CD1c-positive myeloid dendritic cell (primary cell): ENCODE data around the gene ITPK1.
A peak's percentile ranks its signal among the peaks of the same experiment; 100 is the strongest.

Source experiments
- DNase-seq: peaks from one replicate; pipeline ENCODE4 v3.0.0-alpha.2; 2016; ENCODE audit errors: extremely low spot score

Gene ITPK1

GRCh38 chr14:93044556-93044955, 71.2 kb downstream of the ITPK1 start:
- peak; percentile 88 for DNase-seq

GRCh38 chr14:93044121-93044520, 71.6 kb downstream of the ITPK1 start:
- DNase-seq, result no peak

GRCh38 chr14:93042968-93043940, 72.5 kb downstream of the ITPK1 start:
- peak; percentile 79 for DNase-seq

GRCh38 chr14:93041830-93042229, 73.9 kb downstream of the ITPK1 start:
- DNase-seq, result no peak

GRCh38 chr14:93040982-93041381, 74.7 kb downstream of the ITPK1 start:
- no peak for DNase-seq

- no peak for DNase-seq
Measured at GRCh38 chr14:93040443-93040842, 75.3 kb downstream of the ITPK1 start.

- DNase-seq, result peak; percentile 44
Measured at GRCh38 chr14:93039649-93040315, 75.9 kb downstream of the ITPK1 start.

- no peak for DNase-seq
Measured at GRCh38 chr14:93037351-93037750, 78.4 kb downstream of the ITPK1 start.

GRCh38 chr14:93036652-93037345, 78.9 kb downstream of the ITPK1 start:
- peak; percentile 37 for DNase-seq

- DNase-seq, result no peak
Measured at GRCh38 chr14:93035917-93036651, 79.6 kb downstream of the ITPK1 start.

GRCh38 chr14:93035585-93035916, 80.2 kb downstream of the ITPK1 start:
- DNase-seq, result no peak

GRCh38 chr14:93034671-93034994, 81.1 kb downstream of the ITPK1 start:
- DNase-seq, result no peak

- DNase-seq, result no peak
Measured at GRCh38 chr14:93033983-93034670, 81.6 kb downstream of the ITPK1 start.

- peak; percentile 63 for DNase-seq
Measured at GRCh38 chr14:93033084-93033982, 82.4 kb downstream of the ITPK1 start.

GRCh38 chr14:93032421-93032936, 83.2 kb downstream of the ITPK1 start:
- DNase-seq, result peak; percentile 91

GRCh38 chr14:93031505-93032315, 84.0 kb downstream of the ITPK1 start:
- DNase-seq, result no peak

- DNase-seq, result peak; percentile 54
Measured at GRCh38 chr14:93030761-93031160, 85.0 kb downstream of the ITPK1 start.

GRCh38 chr14:93029911-93030508, 85.7 kb downstream of the ITPK1 start:
- DNase-seq, result no peak

GRCh38 chr14:93029417-93029816, 86.3 kb downstream of the ITPK1 start:
- no peak for DNase-seq
